ENCODE results near the gene LYZL1.
"Not testable (repeated sequence)": the region's sequence is repeated elsewhere in the genome, so short reads cannot be mapped to it uniquely, and the experiment has no call there.

The LYZL1 gene

DNA sequence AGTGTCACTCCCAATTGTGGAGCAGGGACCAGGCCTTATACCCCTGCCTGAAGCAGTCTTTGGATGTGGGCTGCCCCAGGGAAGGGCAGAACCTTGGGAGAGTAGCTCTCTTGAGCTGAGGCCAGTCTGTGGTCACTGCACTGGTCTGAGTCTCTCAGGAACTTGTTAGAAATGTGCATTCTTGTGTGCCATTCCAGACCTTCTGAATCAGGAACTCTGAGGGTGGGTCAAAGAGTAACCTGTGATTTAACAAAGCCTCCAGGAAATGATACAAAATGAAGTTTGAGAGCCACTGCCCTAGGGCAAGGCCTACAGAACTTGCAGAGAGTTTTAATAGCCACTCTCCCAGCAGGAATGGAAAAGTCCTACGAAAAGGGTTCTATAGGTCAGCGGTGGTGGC, 68.1 kb downstream of the LYZL1 start:
- H3K4me2 ChIP-seq (ENCODE audit: low read depth, low read length, poor library complexity, severe bottlenecking) = no peak overlapping the region
- no peaks in the 10 kb centered on the region for H3K4me1 ChIP-seq (ENCODE audit: insufficient read depth, low read length, poor library complexity, severe bottlenecking)
- H3K79me2 ChIP-seq (ENCODE audit: insufficient read depth, low read length) = no peaks in the 10 kb centered on the region
- no peak overlapping the region for H3K9ac ChIP-seq (ENCODE audit: low read depth, low read length, poor library complexity, severe bottlenecking)
- H3K9me2 ChIP-seq (replicated peaks; ENCODE audit: low read depth, low read length) = no peaks in the 10 kb centered on the region
- H3K27me3 ChIP-seq (ENCODE audit: insufficient read depth, low read length, poor library complexity, severe bottlenecking) = no peaks in the 10 kb centered on the region
- no peak overlapping the region for H2AFZ ChIP-seq (ENCODE audit: low read length)
- no peaks in the 10 kb centered on the region for H3K36me3 ChIP-seq (ENCODE audit: insufficient read depth, low read length)
- TF ChIP-seq EZH2phosphoT487 (IDR thresholded peaks at IDR 0.05; ENCODE audit: borderline replicate concordance) = no peak
- TF ChIP-seq, protein P1, sequence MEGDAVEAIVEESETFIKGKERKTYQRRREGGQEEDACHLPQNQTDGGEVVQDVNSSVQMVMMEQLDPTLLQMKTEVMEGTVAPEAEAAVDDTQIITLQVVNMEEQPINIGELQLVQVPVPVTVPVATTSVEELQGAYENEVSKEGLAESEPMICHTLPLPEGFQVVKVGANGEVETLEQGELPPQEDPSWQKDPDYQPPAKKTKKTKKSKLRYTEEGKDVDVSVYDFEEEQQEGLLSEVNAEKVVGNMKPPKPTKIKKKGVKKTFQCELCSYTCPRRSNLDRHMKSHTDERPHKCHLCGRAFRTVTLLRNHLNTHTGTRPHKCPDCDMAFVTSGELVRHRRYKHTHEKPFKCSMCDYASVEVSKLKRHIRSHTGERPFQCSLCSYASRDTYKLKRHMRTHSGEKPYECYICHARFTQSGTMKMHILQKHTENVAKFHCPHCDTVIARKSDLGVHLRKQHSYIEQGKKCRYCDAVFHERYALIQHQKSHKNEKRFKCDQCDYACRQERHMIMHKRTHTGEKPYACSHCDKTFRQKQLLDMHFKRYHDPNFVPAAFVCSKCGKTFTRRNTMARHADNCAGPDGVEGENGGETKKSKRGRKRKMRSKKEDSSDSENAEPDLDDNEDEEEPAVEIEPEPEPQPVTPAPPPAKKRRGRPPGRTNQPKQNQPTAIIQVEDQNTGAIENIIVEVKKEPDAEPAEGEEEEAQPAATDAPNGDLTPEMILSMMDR (conservative IDR thresholded peaks at IDR 0.05; ENCODE audit: low read length) = no peak
- H3K9me3 ChIP-seq (ENCODE audit: insufficient read depth, low read depth, low read length) = no peaks in the 10 kb centered on the region
- H3F3A ChIP-seq (ENCODE audit: low read depth) = no peaks in the 10 kb centered on the region
- no peak overlapping the region for H3K4me3 ChIP-seq (ENCODE audit: low read length, poor library complexity, severe bottlenecking)
- no peaks in the 10 kb centered on the region for H4K20me1 ChIP-seq (ENCODE audit: insufficient read depth, low read length, poor library complexity, severe bottlenecking)

DNA sequence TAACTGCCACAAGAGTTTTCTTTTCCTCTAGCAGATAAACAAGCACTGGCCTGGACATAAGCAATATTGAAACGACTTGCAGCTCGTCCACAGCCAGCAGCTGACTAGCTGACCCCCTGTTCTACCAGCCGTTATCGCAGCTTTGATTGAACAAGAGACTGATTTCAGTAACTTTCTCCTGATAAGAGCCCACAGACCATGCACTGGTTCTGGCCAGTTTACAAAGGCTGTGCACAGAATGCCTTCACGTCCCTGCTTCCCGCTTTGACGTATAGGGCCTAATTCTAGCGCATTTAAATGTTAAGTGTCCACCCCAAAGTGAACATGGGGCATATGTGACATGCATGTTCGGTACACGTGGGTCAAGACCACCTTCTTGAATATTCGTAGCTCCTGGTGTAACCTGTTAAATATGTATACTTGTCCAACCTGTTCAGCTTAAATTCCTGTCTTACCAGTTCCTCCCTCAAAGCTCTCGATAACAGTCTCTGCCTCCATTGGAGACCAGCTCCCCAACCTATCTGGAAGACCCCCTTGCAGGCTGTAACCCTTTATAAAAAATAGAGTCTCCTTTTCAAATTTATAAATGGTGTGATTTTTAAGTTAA, 69.2 kb downstream of the LYZL1 start:
- Histone ChIP-seq H3K27me3 (ENCODE audit: insufficient read depth, low read length, poor library complexity, severe bottlenecking) (no peaks in the 10 kb centered on the region), H3K4me2 (ENCODE audit: low read depth, low read length, poor library complexity, severe bottlenecking) (no peak overlapping the region), H3F3A (ENCODE audit: low read depth) (no peaks in the 10 kb centered on the region), H4K20me1 (ENCODE audit: insufficient read depth, low read length, poor library complexity, severe bottlenecking) (no peaks in the 10 kb centered on the region), H2AFZ (ENCODE audit: low read length) (no peak overlapping the region), H3K9me2 (replicated peaks; ENCODE audit: low read depth, low read length) (no peaks in the 10 kb centered on the region), H3K4me1 (ENCODE audit: insufficient read depth, low read length, poor library complexity, severe bottlenecking) (no peaks in the 10 kb centered on the region), H3K9me3 (ENCODE audit: insufficient read depth, low read depth, low read length) (no peaks in the 10 kb centered on the region), H3K79me2 (ENCODE audit: insufficient read depth, low read length) (no peaks in the 10 kb centered on the region), H3K4me3 (ENCODE audit: low read length, poor library complexity, severe bottlenecking) (no peak overlapping the region), H3K9ac (ENCODE audit: low read depth, low read length, poor library complexity, severe bottlenecking) (no peak overlapping the region), H3K36me3 (ENCODE audit: insufficient read depth, low read length) (no peaks in the 10 kb centered on the region)
- TF ChIP-seq, protein P1 (conservative IDR thresholded peaks at IDR 0.05; ENCODE audit: low read length) = no peak
- no peak for TF ChIP-seq EZH2phosphoT487 (IDR thresholded peaks at IDR 0.05; ENCODE audit: borderline replicate concordance)

GRCh38 chr10:29360215-29360853, 71.5 kb downstream of the LYZL1 start:
- not testable (repeated sequence) for H3K79me2 ChIP-seq (ENCODE audit: insufficient read depth, low read length); H3K9ac ChIP-seq (ENCODE audit: low read depth, low read length, poor library complexity, severe bottlenecking); H3K4me2 ChIP-seq (ENCODE audit: low read depth, low read length, poor library complexity, severe bottlenecking); H3K27me3 ChIP-seq (ENCODE audit: insufficient read depth, low read length, poor library complexity, severe bottlenecking); H3K4me1 ChIP-seq (ENCODE audit: insufficient read depth, low read length, poor library complexity, severe bottlenecking); H3K9me2 ChIP-seq (replicated peaks; ENCODE audit: low read depth, low read length); H3K4me3 ChIP-seq (ENCODE audit: low read length, poor library complexity, severe bottlenecking); H3K9me3 ChIP-seq (ENCODE audit: insufficient read depth, low read depth, low read length); H2AFZ ChIP-seq (ENCODE audit: low read length); H3K36me3 ChIP-seq (ENCODE audit: insufficient read depth, low read length); H4K20me1 ChIP-seq (ENCODE audit: insufficient read depth, low read length, poor library complexity, severe bottlenecking); H3F3A ChIP-seq (ENCODE audit: low read depth)

Data from Loucy (cell line).